DND-41 (cell line): ENCODE data around the gene FOXK1.

Experiments
- ATAC-seq: fragments of 200-7000 bp; cut with Tn5 transposase; 3 replicates; pipeline ENCODE4 v1.9.1; 2021; ENCODE audit warnings: low read depth; ENCODE audit not compliant: insufficient read depth
- DNase-seq: peaks from one replicate; pipeline ENCODE4 v3.0.0-alpha.2; 2020
- H2AFZ ChIP-seq: 2 replicates; pipeline ENCODE4 v1.6.0; 2012; ENCODE audit warnings: low read depth, low read length
- H3K27ac ChIP-seq: 2 replicates; pipeline ENCODE4 v1.5.1; 2012; ENCODE audit warnings: low read length, inconsistent platforms
- H3K27me3 ChIP-seq: fragments of 200-600 bp; sonication (generic); 2 replicates; pipeline ENCODE4 v1.6.0; 2012; ENCODE audit warnings: low read length, mild to moderate bottlenecking, inconsistent platforms; ENCODE audit not compliant: insufficient read depth, poor library complexity
- H3K36me3 ChIP-seq: 2 replicates; pipeline ENCODE4 v1.5.1; 2012; ENCODE audit warnings: low read length, inconsistent platforms; ENCODE audit not compliant: insufficient read depth
- H3K4me1 ChIP-seq: 2 replicates; pipeline ENCODE4 v1.5.1; 2012; ENCODE audit warnings: mild to moderate bottlenecking, low read length; ENCODE audit not compliant: insufficient read depth
- H3K4me2 ChIP-seq: 2 replicates; pipeline ENCODE4 v1.6.0; 2012; ENCODE audit warnings: mild to moderate bottlenecking, moderate library complexity, low read length, inconsistent platforms; ENCODE audit not compliant: insufficient read depth
- H3K4me3 ChIP-seq, 2 experiments: fragments of 200-600 bp in 1 of 2; shearing (Covaris generic) in 1 of 2; 2 replicates each; pipeline ENCODE4 v1.5.1; 2012 to 2016; ENCODE audit warnings: inconsistent platforms in 2 of 2, low read length in 2 of 2, mild to moderate bottlenecking in 2 of 2, low read depth in 1 of 2, moderate library complexity in 1 of 2
- H3K79me2 ChIP-seq: 2 replicates; pipeline ENCODE4 v1.6.0; 2012; ENCODE audit warnings: low read length, inconsistent platforms; ENCODE audit not compliant: insufficient read depth
- H3K9ac ChIP-seq: 2 replicates; pipeline ENCODE4 v1.6.0; 2012; ENCODE audit warnings: low read depth, mild to moderate bottlenecking, inconsistent platforms, low read length, moderate library complexity
- H3K9me3 ChIP-seq: 2 replicates; pipeline ENCODE4 v1.5.1; 2012; ENCODE audit warnings: low read length, moderate library complexity, mild to moderate bottlenecking, inconsistent platforms; ENCODE audit not compliant: insufficient read depth, severe bottlenecking
- H4K20me1 ChIP-seq: 2 replicates; pipeline ENCODE4 v1.6.0; 2012; ENCODE audit warnings: low read length; ENCODE audit not compliant: insufficient read depth
- EZH2 ChIP-seq: IDR thresholded peaks from 3 replicates; pipeline ENCODE4 v1.6.1; 2012; ENCODE audit warnings: borderline replicate concordance, low read depth, mild to moderate bottlenecking, moderate library complexity, low read length, inconsistent platforms; ENCODE audit not compliant: severe bottlenecking
- TF ChIP-seq, protein P1 (sequence below): IDR thresholded peaks from 2 replicates; pipeline ENCODE4 v1.5.1; 2012; ENCODE audit warnings: borderline replicate concordance, low read length, moderate library complexity, mild to moderate bottlenecking; ENCODE audit not compliant: poor library complexity, severe bottlenecking; ENCODE audit errors: extremely low read depth

FOXK1 gene

GRCh38 chr7:4714767-4715409 lies 32.8 kb downstream of the FOXK1 start:
- Histone ChIP-seq H3K9ac (no peak overlapping the region), H3K4me2 (no peak overlapping the region), H3K79me2 (peaks cover 97% of the 10 kb centered on the region), H2AFZ (no peak overlapping the region), H3K27ac (no peak overlapping the region), H4K20me1 (peaks cover 75% of the 10 kb centered on the region), H3K4me3 (no peak overlapping the region), H3K9me3 (no peaks in the 10 kb centered on the region), H3K27me3 (no peaks in the 10 kb centered on the region), H3K36me3 (peaks cover 30% of the 10 kb centered on the region), H3K4me1 (no peaks in the 10 kb centered on the region)
- TF ChIP-seq, protein P1, sequence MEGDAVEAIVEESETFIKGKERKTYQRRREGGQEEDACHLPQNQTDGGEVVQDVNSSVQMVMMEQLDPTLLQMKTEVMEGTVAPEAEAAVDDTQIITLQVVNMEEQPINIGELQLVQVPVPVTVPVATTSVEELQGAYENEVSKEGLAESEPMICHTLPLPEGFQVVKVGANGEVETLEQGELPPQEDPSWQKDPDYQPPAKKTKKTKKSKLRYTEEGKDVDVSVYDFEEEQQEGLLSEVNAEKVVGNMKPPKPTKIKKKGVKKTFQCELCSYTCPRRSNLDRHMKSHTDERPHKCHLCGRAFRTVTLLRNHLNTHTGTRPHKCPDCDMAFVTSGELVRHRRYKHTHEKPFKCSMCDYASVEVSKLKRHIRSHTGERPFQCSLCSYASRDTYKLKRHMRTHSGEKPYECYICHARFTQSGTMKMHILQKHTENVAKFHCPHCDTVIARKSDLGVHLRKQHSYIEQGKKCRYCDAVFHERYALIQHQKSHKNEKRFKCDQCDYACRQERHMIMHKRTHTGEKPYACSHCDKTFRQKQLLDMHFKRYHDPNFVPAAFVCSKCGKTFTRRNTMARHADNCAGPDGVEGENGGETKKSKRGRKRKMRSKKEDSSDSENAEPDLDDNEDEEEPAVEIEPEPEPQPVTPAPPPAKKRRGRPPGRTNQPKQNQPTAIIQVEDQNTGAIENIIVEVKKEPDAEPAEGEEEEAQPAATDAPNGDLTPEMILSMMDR: no peak
- TF ChIP-seq EZH2: no peak
- DNase-seq (no peak), ATAC-seq (no peak)

DNA sequence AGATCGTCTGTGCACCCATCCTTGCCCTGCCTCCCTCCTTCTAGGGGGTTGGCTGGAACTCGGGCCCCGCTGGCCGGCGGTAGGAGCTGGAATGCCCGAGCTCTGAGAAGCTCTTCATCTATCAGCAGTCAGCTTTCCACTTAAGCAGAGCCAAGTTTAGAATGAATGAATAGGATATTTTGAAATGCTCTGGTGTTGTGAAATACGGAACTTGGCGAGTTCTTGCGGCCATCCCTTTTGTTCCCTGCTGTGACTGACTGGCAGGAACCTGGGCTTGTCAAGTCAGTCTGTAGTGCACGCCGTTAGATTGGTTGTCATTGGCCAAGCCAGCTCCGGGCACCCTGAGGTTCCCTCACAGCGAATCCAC lies 33.3 kb downstream of the FOXK1 start:
- no peak overlapping the region for H3K27ac ChIP-seq
- H2AFZ ChIP-seq: no peak overlapping the region
- ATAC-seq (no peak), DNase-seq (no peak)
- H3K4me3 ChIP-seq: no peak overlapping the region
- no peaks in the 10 kb centered on the region for H3K27me3 ChIP-seq
- no peaks in the 10 kb centered on the region for H3K4me1 ChIP-seq
- H3K36me3 ChIP-seq: peaks cover 30% of the 10 kb centered on the region
- H4K20me1 ChIP-seq: peaks cover 74% of the 10 kb centered on the region
- TF ChIP-seq EZH2: no peak
- TF ChIP-seq, protein P1: no peak
- no peak overlapping the region for H3K4me2 ChIP-seq
- peaks cover 97% of the 10 kb centered on the region for H3K79me2 ChIP-seq
- H3K9ac ChIP-seq: no peak overlapping the region
- H3K9me3 ChIP-seq: no peaks in the 10 kb centered on the region

DNA sequence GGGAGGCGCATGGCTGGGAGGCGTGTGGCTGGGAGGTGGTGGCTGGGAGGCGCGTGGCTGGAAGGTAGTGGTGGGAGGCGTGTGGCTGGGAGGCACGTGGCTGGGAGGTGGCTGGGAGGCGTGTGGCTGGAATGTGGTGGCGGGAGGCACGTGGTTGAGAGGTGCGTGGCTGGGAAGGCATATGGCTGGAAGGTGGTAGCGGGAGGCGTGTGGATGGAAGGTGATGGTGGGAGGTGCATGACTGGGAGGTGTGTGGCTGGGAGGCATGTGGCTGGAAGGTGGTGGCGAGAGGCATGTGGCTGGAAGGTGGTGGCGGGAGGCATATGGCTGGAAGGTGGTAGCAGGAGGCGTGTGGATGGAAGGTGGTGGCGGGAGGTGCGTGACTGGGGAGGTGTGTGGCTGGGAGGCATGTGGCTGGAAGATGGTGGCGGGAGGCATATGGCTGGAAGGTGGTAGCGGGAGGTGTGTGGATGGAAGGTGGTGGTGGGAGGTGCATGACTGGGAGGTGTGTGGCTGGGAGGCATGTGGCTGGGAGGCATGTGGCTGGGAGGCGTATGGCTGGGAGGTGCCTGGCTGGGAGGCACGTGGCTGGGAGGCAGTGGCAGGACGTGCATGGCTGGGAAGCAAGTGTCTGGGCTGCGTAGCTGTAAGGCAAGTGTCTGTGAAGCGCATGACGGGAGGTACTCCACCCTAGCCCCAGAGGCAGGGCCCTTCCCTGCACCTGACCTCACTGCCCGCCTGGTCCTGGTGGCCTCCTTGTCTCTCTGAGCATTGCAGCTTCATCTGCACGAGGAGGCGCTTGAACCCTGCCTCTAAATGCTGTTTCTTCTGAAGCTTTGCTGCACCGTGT lies 35.1 kb downstream of the FOXK1 start:
- Histone ChIP-seq H2AFZ (no peak overlapping the region), H3K9ac (no peak overlapping the region), H3K36me3 (peaks cover 27% of the 10 kb centered on the region), H3K27me3 (no peaks in the 10 kb centered on the region), H3K27ac (no peak overlapping the region), H3K79me2 (peaks cover 97% of the 10 kb centered on the region), H3K4me1 (no peaks in the 10 kb centered on the region), H3K4me2 (no peak overlapping the region), H3K9me3 (no peaks in the 10 kb centered on the region), H4K20me1 (peaks cover 69% of the 10 kb centered on the region), H3K4me3 (no peak overlapping the region)
- no peak for DNase-seq
- no peak for TF ChIP-seq EZH2
- TF ChIP-seq, protein P1: no peak
- ATAC-seq: 0 out of 3 replicates have a peak, but pooled peaks have one; percentile 14
